Peyer's patch (tissue), 4 donors: Measurements from ENCODE around the gene THAP10.

Source experiments
- CTCF ChIP-seq, 6 experiments: fragments of 450-650 bp in 4 of 6; fragments of 200-600 bp in 2 of 6; sonication (generic) in 1 of 6; IDR thresholded peaks; one replicate each; pipeline ENCODE4 v1.5.1; 2017 to 2019; ENCODE audit warnings: antibody characterized with exemption in 6 of 6, mild to moderate bottlenecking in 3 of 6, moderate library complexity in 1 of 6
- POLR2A ChIP-seq, 2 donors: fragments of 450-650 bp; IDR thresholded peaks; one replicate each; pipeline ENCODE4 v1.5.1; 2017; ENCODE audit warnings: antibody characterized with exemption in 2 of 2, mild to moderate bottlenecking in 2 of 2, moderate library complexity in 2 of 2

DNA sequence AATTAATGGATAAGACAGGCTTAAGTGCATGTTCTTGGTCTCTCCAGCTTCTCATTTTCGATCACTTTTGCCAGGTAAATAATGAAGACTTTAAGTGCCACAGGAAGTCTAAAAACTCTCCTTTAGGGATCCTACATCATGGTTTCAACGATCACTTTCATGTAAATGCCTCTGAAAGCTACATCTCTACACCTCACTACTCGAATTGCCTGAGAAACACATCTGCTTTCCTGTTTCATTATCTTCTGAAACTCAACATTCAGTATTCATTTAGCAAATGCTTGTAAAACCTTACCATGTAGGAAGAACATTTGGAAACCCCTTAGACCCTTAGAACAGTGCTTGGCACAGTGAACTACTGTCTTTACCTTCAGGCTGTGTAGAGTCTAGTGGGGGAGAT is 16.2 kb downstream of the THAP10 start:
- TF ChIP-seq CTCF (IDR thresholded peaks at IDR 0.05) (no peak), POLR2A (IDR thresholded peaks at IDR 0.05) (no peak)
